H1 (cell line): ENCODE results near the gene PRKCA. TPM values are rescaled to one million over a fixed set of nuclear protein-coding genes. Genes with fewer than 3 reads are reported as not detected.

Source experiments
- CTCF ChIA-PET: fragments of 300-600 bp; sonication (Branson Sonifier 250); formaldehyde crosslinking; loops from one replicate; lab custom pipeline; 2021; ENCODE audit not compliant: partially characterized antibody; lab: Charles Lee
- POLR2A ChIA-PET: fragments of 300-600 bp; sonication (Branson Sonifier 250); formaldehyde crosslinking; loops from one replicate; lab custom pipeline; 2021; ENCODE audit warnings: inconsistent platforms; ENCODE audit not compliant: partially characterized antibody; lab: Charles Lee
- DNase-seq, 2 experiments: peaks; one replicate each; pipeline versions ENCODE4 v3.0.0 to v3.0.0-alpha.2; 2010 to 2022; ENCODE audit warnings: low spot score in 2 of 2, low read depth in 1 of 2, mixed read lengths in 1 of 2
- FAIRE-seq: peaks from 2 replicates; lab custom pipeline; 2011; peaks lifted over from hg19 to GRCh38; lab: Jason Lieb, UNC
- H2AFZ ChIP-seq: 2 replicates; pipeline ENCODE4 v1.8.1; 2012; ENCODE audit warnings: low read length, inconsistent platforms
- H2AK5ac ChIP-seq: 2 replicates; pipeline ENCODE4 v1.6.1; 2013; ENCODE audit warnings: low read depth, low read length
- H2BK120ac ChIP-seq: replicated peaks from 2 replicates; pipeline ENCODE3; 2013; ENCODE audit warnings: low read depth, low read length, inconsistent platforms
- H2BK12ac ChIP-seq: 2 replicates; pipeline ENCODE4 v1.6.1; 2013; ENCODE audit warnings: low read depth, low read length
- H2BK15ac ChIP-seq: 2 replicates; pipeline ENCODE4 v1.6.1; 2013; ENCODE audit warnings: low read length
- H2BK20ac ChIP-seq: 2 replicates; pipeline ENCODE4 v1.6.1; 2013; ENCODE audit warnings: low read length
- H2BK5ac ChIP-seq: 2 replicates; pipeline ENCODE4 v1.6.1; 2013; ENCODE audit warnings: low read depth, low read length
- H3K14ac ChIP-seq: 2 replicates; pipeline ENCODE4 v1.6.1; 2013; ENCODE audit warnings: inconsistent platforms; ENCODE audit not compliant: insufficient read length
- H3K18ac ChIP-seq: 2 replicates; pipeline ENCODE4 v1.6.1; 2013; ENCODE audit warnings: low read length; ENCODE audit errors: extremely low read depth
- H3K23ac ChIP-seq: 2 replicates; pipeline ENCODE4 v1.6.1; 2013; ENCODE audit warnings: inconsistent platforms; ENCODE audit not compliant: insufficient read length
- H3K23me2 ChIP-seq: 2 replicates; pipeline ENCODE4 v1.6.1; 2013; ENCODE audit warnings: low read depth, low read length
- H3K27ac ChIP-seq: 2 replicates; pipeline ENCODE4 v1.6.1; 2011; ENCODE audit warnings: low read depth, low read length, inconsistent platforms
- H3K27me3 ChIP-seq, 4 experiments: replicated peaks in 1 of 4; 1 replicate in 1 of 4; 2 replicates in 3 of 4; pipeline versions ENCODE4 v1.6.1 to v1.8.1; 2011 to 2013; ENCODE audit warnings: low read length in 3 of 4, mild to moderate bottlenecking in 3 of 4, inconsistent platforms in 2 of 4, mixed read lengths in 2 of 4, moderate library complexity in 1 of 4; ENCODE audit not compliant: control insufficient read depth in 3 of 4, insufficient read depth in 3 of 4; ENCODE audit errors: extremely low read depth in 1 of 4
- H3K36me3 ChIP-seq, 4 experiments: 2 replicates each; pipeline versions ENCODE4 v1.6.1 to v1.8.1; 2011 to 2013; ENCODE audit warnings: mild to moderate bottlenecking in 4 of 4, low read length in 3 of 4, moderate library complexity in 2 of 4, control low read depth in 1 of 4, inconsistent platforms in 1 of 4; ENCODE audit not compliant: insufficient read depth in 4 of 4, control insufficient read depth in 2 of 4
- H3K4ac ChIP-seq: replicated peaks from 2 replicates; pipeline ENCODE3; 2013; ENCODE audit warnings: low read length, low read depth, mixed read lengths, inconsistent platforms; ENCODE audit not compliant: insufficient read length
- H3K4me1 ChIP-seq, 4 experiments: replicated peaks in 1 of 4; 1 replicate in 1 of 4; 2 replicates in 3 of 4; pipeline versions ENCODE4 v1.6.1 to v1.8.1; 2011 to 2013; ENCODE audit warnings: low read length in 3 of 4, inconsistent platforms in 2 of 4, mixed read lengths in 1 of 4; ENCODE audit not compliant: insufficient read depth in 4 of 4, control insufficient read depth in 3 of 4
- H3K4me2 ChIP-seq, 2 experiments: 2 replicates each; pipeline versions ENCODE4 v1.6.1 to v1.8.1; 2011 to 2013; ENCODE audit warnings: low read depth in 2 of 2, low read length in 2 of 2, control low read depth in 1 of 2, inconsistent platforms in 1 of 2, mild to moderate bottlenecking in 1 of 2; ENCODE audit not compliant: insufficient read depth in 1 of 2
- H3K4me3 ChIP-seq, 4 experiments: fragments of 200-600, 300-600 bp in 1 of 4; sonication (generic), shearing (Covaris generic), sonication (Bioruptor Twin) in 1 of 4; 2 replicates each; pipeline versions ENCODE4 v1.5.1 to v1.8.1; 2011 to 2016; ENCODE audit warnings: low read length in 4 of 4, low read depth in 3 of 4, control low read depth in 2 of 4, inconsistent platforms in 2 of 4, mild to moderate bottlenecking in 2 of 4, mixed read lengths in 1 of 4, moderate library complexity in 1 of 4; ENCODE audit not compliant: insufficient read depth in 2 of 4; ENCODE audit errors: extremely low read depth in 1 of 4
- H3K56ac ChIP-seq: replicated peaks from 2 replicates; pipeline ENCODE3; 2013; ENCODE audit warnings: low read depth, mild to moderate bottlenecking, mixed read lengths, low read length, inconsistent platforms; ENCODE audit not compliant: insufficient read length
- H3K79me1 ChIP-seq: 2 replicates; pipeline ENCODE4 v1.6.1; 2013; ENCODE audit warnings: low read depth, low read length, control low read depth
- H3K79me2 ChIP-seq, 2 experiments: 2 replicates each; pipeline versions ENCODE4 v1.6.1 to v1.8.1; 2012 to 2013; ENCODE audit warnings: low read length in 2 of 2, mild to moderate bottlenecking in 2 of 2, inconsistent platforms in 1 of 2; ENCODE audit not compliant: insufficient read depth in 2 of 2, control insufficient read depth in 1 of 2
- H3K9ac ChIP-seq, 4 experiments: replicated peaks in 1 of 4; 1 replicate in 1 of 4; 2 replicates in 3 of 4; pipeline versions ENCODE4 v1.6.1 to v1.8.1; 2011 to 2013; ENCODE audit warnings: low read depth in 3 of 4, low read length in 3 of 4, control low read depth in 2 of 4, mild to moderate bottlenecking in 2 of 4, moderate library complexity in 2 of 4, inconsistent platforms in 1 of 4; ENCODE audit errors: extremely low read depth in 1 of 4
- H3K9me3 ChIP-seq, 2 experiments: 2 replicates each; pipeline versions ENCODE4 v1.6.1 to v1.8.1; 2012 to 2013; ENCODE audit warnings: mild to moderate bottlenecking in 2 of 2, moderate library complexity in 2 of 2, control low read depth in 1 of 2, inconsistent platforms in 1 of 2, low read depth in 1 of 2, low read length in 1 of 2, mixed read lengths in 1 of 2; ENCODE audit not compliant: insufficient read depth in 2 of 2
- H4K20me1 ChIP-seq, 2 experiments: replicated peaks in 1 of 2; 2 replicates each; pipeline versions ENCODE3 to v1.8.1; 2011 to 2013; ENCODE audit warnings: inconsistent platforms in 2 of 2, low read length in 2 of 2, mild to moderate bottlenecking in 1 of 2; ENCODE audit not compliant: insufficient read depth in 2 of 2, control insufficient read depth in 1 of 2
- H4K5ac ChIP-seq: 2 replicates; pipeline ENCODE4 v1.6.1; 2013; ENCODE audit warnings: low read length, low read depth, mixed read lengths, inconsistent platforms; ENCODE audit not compliant: insufficient read length
- H4K8ac ChIP-seq: 2 replicates; pipeline ENCODE4 v1.8.0; 2013; ENCODE audit warnings: mild to moderate bottlenecking, moderate library complexity, low read length, inconsistent platforms; ENCODE audit not compliant: insufficient read depth; ENCODE audit errors: extremely low read depth
- H4K91ac ChIP-seq: replicated peaks from 2 replicates; pipeline ENCODE3; 2013; ENCODE audit warnings: low read length, mixed read lengths, inconsistent platforms; ENCODE audit not compliant: insufficient read length
- BACH1 ChIP-seq: IDR thresholded peaks from 2 replicates; pipeline ENCODE4 v1.6.1; 2012; ENCODE audit warnings: low read length, improper control_type of control experiment
- POLR2AphosphoS5 ChIP-seq: IDR thresholded peaks from 2 replicates; pipeline ENCODE4 v1.6.1; 2011; ENCODE audit warnings: low read depth, low read length
- WGBS, 2 experiments: shearing (Covaris generic) in 1 of 2; methylation state at CpG; one replicate each; pipeline versions ENCODE4 v1.1.6 to v1.1.7; 2013 to 2015; ENCODE audit warnings: low lambda C conversion rate in 2 of 2, mixed read lengths in 2 of 2, inconsistent platforms in 1 of 2, low coverage in 1 of 2, missing lambda C conversion rate in 1 of 2; ENCODE audit not compliant: insufficient replicate concordance in 2 of 2, insufficient coverage in 1 of 2, insufficient read length in 1 of 2; ENCODE audit errors: extremely low coverage in 1 of 2, missing lambda C conversion rate in 1 of 2; 5-methylcytosine and 5-hydroxymethylcytosine counted together
- polyA plus RNA-seq, 7 experiments: library from polyadenylated mRNA; depleted of rRNA in 3 of 7; stranded (reverse) in 5 of 7; unstranded in 2 of 7; fragments of >200 nt in 5 of 7; fragments of 200-250 nt in 2 of 7; gene quantifications; 1 replicate in 5 of 7; 2 replicates in 1 of 7; 4 replicates in 1 of 7; pipeline versions ENCODE4 v1.2.1 to v1.2.3, GENCODE V29; 2011 to 2013; ENCODE audit warnings: missing spikeins in 2 of 7, mixed read lengths in 2 of 7
- total RNA-seq: library from RNA; stranded (reverse); fragmentation: NEBNext Ultra II Directional; extraction: Animal tissue kit (Norgen Biotek cat#: 25700); gene quantifications from 2 replicates; pipeline ENCODE4 v1.2.1, GENCODE V29; 2021

PRKCA gene
- total and polyA plus RNA-seq, 2 of the 8 experiments (the other 6 are each of a cell fraction or from before 2014, with no cell fraction given): 5.8 to 17.8 TPM

- Histone ChIP-seq H3K4ac (no peak overlapping the region), H2BK20ac (no peak overlapping the region), H3K4me2 (no peak overlapping the region), H3K4me3 (no peak overlapping the region), H4K8ac (no peak overlapping the region), H4K20me1 (peaks cover 0 to 7% of the 10 kb centered on the region in 2 experiments), H3K9ac (no peak overlapping the region), H4K91ac (no peak overlapping the region), H2AK5ac (no peak overlapping the region), H3K79me2 (no peaks in the 10 kb centered on the region), H3K36me3 (no peaks in the 10 kb centered on the region), H3K27ac (no peak overlapping the region), H4K5ac (no peak overlapping the region), H2BK12ac (no peak overlapping the region), H3K9me3 (no peaks in the 10 kb centered on the region), H3K27me3 (peaks cover 0 to 8% (median 2%) of the 10 kb centered on the region in 4 experiments; a peak in 4 of 7 replicates), H2BK15ac (no peak overlapping the region), H3K23me2 (no peaks in the 10 kb centered on the region), H2BK5ac (no peak overlapping the region), H3K14ac (no peak overlapping the region), H3K18ac (no peak overlapping the region), H3K4me1 (peaks cover 0 to 4% (median 2%) of the 10 kb centered on the region in 4 experiments; a peak in 2 of 7 replicates), H2AFZ (no peak overlapping the region), H3K56ac (no peak overlapping the region), H3K79me1 (no peaks in the 10 kb centered on the region), H3K23ac (no peak overlapping the region), H2BK120ac (no peak overlapping the region)
- FAIRE-seq (no peak), DNase-seq (no peak)
- POLR2A ChIA-PET: no interaction called here
- 86% methylated on average over 7 of the region's 7 CpGs; no CpG with 5 or more reads in 1 of the 2 experiments for WGBS, 2 experiments
- peak; percentile 76 for TF ChIP-seq POLR2AphosphoS5
- TF ChIP-seq BACH1: no peak
- CTCF ChIA-PET: interaction anchor here (1.3 to 1.5 kb wide), 4 partner anchors 8 to 105 kb away, joined by 3 to 8 read pairs (median 4); no protein-coding TSS in a partner anchor
These were observed 159.1 kb downstream of the PRKCA start for GRCh38 chr17:66461343-66461995.
